Astrocyte of the cerebellum (primary cell): ENCODE data around the gene RBP3.

Experiments
- DNase-seq: peaks from one replicate; pipeline ENCODE4 v3.0.0-alpha.2; 2011; ENCODE audit warnings: low read depth
- H3K4me3 ChIP-seq: 2 replicates; pipeline ENCODE4 v1.5.1; 2011; ENCODE audit warnings: mild to moderate bottlenecking, low read depth, low read length, moderate library complexity
- in situ Hi-C: cut with HindIII; loops from 2 replicates; pipeline ENCODE4 v1.10.0; 2017; ENCODE audit warnings: low sequenced_read_pairs
- TF ChIP-seq, protein P1 (sequence below): IDR thresholded peaks from 2 replicates; pipeline ENCODE4 v1.5.1; 2012; ENCODE audit warnings: low read length, low read depth, moderate library complexity, mild to moderate bottlenecking; ENCODE audit errors: missing control alignments

The RBP3 gene

DNA sequence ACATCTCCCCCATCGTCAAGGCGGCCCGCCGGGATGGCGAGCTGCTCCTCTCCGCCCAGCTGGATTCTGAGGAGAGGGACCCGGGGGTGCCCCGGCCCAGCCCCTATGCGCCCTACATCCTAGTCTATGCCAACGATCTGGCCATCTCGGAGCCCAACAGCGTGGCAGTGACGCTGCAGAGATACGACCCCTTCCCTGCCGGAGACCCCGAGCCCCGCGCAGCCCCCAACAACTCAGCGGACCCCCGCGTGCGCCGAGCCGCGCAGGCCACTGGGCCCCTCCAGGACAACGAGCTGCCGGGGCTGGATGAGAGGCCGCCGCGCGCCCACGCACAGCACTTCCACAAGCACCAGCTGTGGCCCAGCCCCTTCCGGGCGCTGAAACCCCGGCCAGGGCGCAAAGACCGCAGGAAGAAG lies 38.1 kb upstream of the RBP3 start:
- no peak for DNase-seq
- in situ Hi-C loops, result no loop called here
- TF ChIP-seq, protein P1, sequence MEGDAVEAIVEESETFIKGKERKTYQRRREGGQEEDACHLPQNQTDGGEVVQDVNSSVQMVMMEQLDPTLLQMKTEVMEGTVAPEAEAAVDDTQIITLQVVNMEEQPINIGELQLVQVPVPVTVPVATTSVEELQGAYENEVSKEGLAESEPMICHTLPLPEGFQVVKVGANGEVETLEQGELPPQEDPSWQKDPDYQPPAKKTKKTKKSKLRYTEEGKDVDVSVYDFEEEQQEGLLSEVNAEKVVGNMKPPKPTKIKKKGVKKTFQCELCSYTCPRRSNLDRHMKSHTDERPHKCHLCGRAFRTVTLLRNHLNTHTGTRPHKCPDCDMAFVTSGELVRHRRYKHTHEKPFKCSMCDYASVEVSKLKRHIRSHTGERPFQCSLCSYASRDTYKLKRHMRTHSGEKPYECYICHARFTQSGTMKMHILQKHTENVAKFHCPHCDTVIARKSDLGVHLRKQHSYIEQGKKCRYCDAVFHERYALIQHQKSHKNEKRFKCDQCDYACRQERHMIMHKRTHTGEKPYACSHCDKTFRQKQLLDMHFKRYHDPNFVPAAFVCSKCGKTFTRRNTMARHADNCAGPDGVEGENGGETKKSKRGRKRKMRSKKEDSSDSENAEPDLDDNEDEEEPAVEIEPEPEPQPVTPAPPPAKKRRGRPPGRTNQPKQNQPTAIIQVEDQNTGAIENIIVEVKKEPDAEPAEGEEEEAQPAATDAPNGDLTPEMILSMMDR, result no peak
- H3K4me3 ChIP-seq, result no peak overlapping the region

DNA sequence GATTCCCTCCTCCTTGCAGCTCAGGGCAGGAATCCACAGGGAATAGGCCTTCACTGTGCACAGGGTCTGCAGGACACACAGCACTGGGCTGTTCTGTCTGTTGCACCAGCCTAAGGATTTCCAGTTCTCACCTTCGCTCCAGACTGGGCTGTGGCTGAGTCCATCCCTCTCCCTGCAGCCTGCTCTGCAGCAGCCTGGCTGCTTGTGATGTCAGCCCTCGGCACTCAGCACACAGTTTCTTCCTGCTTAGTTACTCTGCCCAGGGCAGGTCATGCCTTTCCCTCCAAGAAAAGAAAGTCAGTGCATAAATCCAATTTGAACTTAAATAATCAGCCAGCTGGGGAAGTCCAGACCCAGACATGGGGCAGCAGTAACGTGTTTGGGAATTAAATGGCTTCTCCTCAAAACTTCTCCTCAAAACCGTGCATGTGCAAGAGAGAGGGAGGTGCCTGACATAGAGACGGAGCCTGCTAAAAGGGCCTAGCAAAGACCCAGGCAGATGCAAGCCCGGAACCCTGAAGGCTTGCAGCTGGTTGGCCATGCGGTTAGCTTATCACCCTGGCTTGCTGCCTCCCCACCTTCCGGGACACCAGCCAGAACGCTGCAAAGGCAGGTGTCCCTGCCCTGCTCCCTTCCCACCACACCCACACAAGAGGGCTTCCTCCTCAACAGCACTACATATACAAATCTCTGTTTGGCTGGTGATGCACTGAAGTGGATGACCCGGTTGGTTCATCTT lies 36.8 kb upstream of the RBP3 start:
- DNase-seq, result no peak
- in situ Hi-C loops, result no loop called here
- TF ChIP-seq, protein P1, result no peak
- no peak overlapping the region for H3K4me3 ChIP-seq

DNA sequence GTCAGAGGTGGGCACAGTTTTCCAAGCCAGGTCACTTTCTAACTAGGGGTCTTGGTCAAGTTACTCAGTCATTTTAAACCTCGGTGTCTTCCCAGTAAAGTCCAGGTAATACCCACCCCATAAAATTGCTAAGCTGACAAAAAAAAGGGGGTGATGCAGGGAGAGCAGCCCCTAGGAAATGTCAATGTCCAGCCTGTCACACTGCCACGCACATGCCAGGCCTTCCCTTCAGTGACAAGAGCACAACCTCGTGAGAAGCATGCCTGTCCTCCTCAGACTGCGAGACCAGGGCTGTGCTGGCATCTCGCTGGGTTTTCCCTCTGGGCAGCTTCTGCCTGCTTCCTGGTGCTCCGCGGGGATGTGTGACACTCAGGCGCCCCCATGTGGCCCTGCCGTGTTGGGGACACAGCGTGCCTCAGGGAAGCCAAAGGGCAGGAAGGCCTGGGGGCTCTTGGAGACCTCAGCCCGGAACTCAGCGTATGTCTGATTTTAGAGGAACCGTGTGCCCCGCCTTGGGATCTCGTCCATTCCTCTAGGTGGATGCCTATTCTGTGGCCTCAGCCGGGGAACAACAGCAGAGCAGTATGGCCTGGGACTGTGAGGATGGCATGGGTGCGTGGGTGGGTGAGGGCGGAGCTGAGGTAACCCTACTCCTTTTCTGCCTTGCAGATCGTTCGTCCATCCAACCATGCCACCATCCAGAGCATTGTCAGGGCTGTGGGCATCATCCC lies 36.1 kb upstream of the RBP3 start:
- TF ChIP-seq, protein P1, result peak; percentile 92
- in situ Hi-C loops, result no loop called here
- H3K4me3 ChIP-seq, result no peak overlapping the region
- peak; percentile 29 for DNase-seq

DNA sequence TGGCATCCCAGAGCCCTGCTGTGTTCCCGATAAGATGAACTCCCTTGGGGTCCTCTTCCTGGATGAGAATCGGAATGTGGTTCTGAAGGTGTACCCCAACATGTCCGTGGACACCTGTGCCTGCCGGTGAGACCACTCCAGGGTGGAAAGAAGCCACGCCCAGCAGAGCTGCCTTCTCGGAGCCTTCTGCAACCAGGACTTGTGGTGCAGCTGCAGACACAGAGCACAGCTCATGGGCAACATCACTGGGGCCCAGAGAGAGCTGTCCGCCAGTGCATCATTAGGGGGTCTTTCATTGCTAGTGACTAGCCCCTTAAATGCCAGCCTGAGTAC lies 35.5 kb upstream of the RBP3 start:
- no peak overlapping the region for H3K4me3 ChIP-seq
- DNase-seq, result no peak
- in situ Hi-C loops, result no loop called here
- TF ChIP-seq, protein P1, result no peak

DNA sequence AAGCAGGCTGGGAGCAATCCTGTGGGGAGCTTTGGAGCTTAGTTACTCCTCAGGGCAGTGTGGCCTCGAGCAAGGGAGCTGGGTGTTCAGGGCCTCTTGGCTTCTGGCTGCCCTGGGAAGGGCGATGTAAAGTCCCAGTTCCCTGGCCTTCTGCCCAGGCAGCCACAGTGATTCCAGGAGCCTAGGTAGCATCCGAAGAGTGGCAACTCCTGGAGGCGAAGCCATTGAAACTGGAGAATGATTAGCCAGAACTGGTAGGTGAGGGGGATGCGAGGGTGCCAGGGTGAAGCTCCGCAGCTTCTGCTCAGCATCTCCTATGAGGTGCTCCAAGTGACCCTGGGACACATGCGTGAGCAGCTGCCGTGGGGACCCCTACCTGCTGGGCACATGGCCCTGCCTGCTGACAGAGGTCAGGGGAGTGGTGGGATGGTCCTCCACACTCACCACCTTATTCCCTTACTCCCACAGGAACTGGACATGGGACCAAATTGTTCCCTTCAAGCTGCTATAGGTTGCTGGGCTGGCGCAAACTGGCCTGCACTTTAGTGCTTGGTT lies 33.7 kb upstream of the RBP3 start:
- TF ChIP-seq, protein P1, result no peak
- no peak overlapping the region for H3K4me3 ChIP-seq
- no peak for DNase-seq
- in situ Hi-C loops, result no loop called here

DNA sequence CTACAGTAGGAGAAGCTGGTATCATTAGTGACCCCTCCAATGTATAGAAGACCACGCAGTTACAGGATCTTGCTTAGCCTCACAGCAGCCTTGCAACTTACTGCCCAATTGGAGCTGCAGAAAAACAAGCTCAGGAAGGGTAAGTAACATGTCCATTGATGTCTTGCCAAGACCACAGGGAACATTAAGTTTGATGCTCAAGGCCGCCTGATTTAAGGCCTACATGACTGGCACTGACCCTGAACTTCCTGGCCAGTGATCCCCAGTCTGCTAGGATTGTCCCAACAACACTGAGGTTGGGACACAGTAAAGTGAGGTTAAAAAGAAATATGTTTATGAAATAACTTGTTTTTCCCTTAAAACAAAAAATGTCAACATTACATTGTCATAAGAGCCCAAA lies 32.7 kb upstream of the RBP3 start:
- in situ Hi-C loops, result no loop called here
- TF ChIP-seq, protein P1, result no peak
- DNase-seq, result no peak
- no peak overlapping the region for H3K4me3 ChIP-seq
